Keratinocyte (primary cell): ENCODE results near the gene BTBD3.

Source experiments
- EZH2 ChIP-seq: IDR thresholded peaks from one replicate; pipeline ENCODE4 v1.6.1; 2012; ENCODE audit warnings: inconsistent platforms, mild to moderate bottlenecking, low read length, moderate library complexity
- TF ChIP-seq, protein P1 (sequence below), 3 experiments: IDR thresholded peaks in 1 of 3; conservative IDR thresholded peaks in 1 of 3; optimal IDR thresholded peaks in 1 of 3; 2 replicates in 2 of 3; 3 replicates in 1 of 3; pipeline versions ENCODE3 to v1.5.1; 2011; ENCODE audit warnings: low read length in 3 of 3, mild to moderate bottlenecking in 3 of 3, moderate library complexity in 2 of 3, control low read depth in 1 of 3, inconsistent platforms in 1 of 3; ENCODE audit not compliant: insufficient read depth in 2 of 3; ENCODE audit errors: extremely low read depth in 1 of 3

DNA sequence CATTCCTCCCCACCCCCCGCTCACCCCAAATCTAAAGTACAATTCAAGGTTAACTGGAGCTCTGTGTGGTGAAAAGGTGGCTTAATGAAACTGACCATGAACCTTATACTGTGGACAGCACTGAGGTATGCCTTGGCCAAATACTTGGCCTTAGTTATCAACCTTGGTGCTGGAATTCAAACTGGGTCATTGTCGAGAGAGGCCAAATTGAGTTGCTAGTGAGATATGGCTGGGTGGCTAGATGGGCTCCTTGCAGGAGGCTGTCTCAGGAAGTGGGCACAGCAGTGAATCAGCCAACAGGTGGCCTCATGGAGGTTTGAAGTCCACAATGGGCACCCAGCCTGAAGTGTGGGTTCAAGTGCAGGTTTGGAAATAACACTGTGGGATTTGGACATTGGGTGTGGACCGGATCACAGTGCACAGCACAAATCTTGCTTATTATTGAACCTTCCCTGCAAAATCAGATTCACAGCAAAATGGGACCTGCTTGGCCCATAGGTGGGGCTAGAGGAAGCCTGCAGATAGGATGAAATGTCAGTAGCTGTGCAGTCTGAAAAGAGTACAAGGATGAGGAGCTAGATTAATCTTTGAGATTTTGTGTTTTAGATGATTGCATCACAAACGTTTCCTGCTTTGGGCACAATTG lies 5.6 kb upstream of the BTBD3 start:
- TF ChIP-seq, protein P1, sequence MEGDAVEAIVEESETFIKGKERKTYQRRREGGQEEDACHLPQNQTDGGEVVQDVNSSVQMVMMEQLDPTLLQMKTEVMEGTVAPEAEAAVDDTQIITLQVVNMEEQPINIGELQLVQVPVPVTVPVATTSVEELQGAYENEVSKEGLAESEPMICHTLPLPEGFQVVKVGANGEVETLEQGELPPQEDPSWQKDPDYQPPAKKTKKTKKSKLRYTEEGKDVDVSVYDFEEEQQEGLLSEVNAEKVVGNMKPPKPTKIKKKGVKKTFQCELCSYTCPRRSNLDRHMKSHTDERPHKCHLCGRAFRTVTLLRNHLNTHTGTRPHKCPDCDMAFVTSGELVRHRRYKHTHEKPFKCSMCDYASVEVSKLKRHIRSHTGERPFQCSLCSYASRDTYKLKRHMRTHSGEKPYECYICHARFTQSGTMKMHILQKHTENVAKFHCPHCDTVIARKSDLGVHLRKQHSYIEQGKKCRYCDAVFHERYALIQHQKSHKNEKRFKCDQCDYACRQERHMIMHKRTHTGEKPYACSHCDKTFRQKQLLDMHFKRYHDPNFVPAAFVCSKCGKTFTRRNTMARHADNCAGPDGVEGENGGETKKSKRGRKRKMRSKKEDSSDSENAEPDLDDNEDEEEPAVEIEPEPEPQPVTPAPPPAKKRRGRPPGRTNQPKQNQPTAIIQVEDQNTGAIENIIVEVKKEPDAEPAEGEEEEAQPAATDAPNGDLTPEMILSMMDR (optimal IDR thresholded peaks at IDR 0.05 in 1 of 3, IDR thresholded peaks at IDR 0.05 in 1 of 3, conservative IDR thresholded peaks at IDR 0.05 in 1 of 3; ENCODE audit: extremely low read depth in 1 of 3, insufficient read depth in 2 of 3, low read length in 3 of 3), result peak; percentile 61 to 71 (median 68)
- no peak for TF ChIP-seq EZH2
